Measurements from ENCODE around the gene CLEC16A.

CLEC16A gene

DNA sequence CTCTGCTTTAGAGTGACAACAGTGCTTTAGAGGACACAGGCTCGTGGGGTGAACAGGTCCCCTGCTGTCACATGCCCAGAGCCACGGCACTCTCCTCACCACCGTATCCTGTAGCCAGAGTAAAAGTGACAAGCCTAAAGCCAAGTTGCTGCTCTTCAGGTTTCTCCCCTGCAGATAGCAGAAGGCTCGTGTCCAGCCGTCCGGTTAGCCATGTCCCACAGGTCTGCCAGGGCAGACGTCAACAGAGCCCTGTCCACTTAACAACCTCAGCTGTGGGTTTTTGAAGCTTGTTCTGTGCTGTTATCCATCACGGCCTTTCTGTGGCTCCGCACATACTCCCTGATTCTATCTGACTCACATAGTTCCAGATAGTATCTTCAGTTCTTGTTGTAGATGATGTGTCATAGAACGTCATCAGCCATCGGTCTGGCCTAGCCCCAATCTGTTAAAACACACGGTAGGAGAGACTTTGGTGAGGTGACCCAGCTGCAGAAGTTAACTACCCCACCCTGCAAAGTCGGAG, 211.0 kb downstream of the CLEC16A start:
- DNase-seq (ENCODE audit: extremely low read depth, insufficient read length), result no peak
- Histone ChIP-seq H3K36me3 (ENCODE audit: control insufficient read depth, insufficient read depth, low read length) (no peaks in the 10 kb centered on the region), H3K27me3 (replicated peaks; ENCODE audit: control insufficient read depth, insufficient read depth, low read length) (no peaks in the 10 kb centered on the region), H3K4me3 (replicated peaks; ENCODE audit: low read depth, low read length) (no peak overlapping the region)
- TF ChIP-seq, protein P1, sequence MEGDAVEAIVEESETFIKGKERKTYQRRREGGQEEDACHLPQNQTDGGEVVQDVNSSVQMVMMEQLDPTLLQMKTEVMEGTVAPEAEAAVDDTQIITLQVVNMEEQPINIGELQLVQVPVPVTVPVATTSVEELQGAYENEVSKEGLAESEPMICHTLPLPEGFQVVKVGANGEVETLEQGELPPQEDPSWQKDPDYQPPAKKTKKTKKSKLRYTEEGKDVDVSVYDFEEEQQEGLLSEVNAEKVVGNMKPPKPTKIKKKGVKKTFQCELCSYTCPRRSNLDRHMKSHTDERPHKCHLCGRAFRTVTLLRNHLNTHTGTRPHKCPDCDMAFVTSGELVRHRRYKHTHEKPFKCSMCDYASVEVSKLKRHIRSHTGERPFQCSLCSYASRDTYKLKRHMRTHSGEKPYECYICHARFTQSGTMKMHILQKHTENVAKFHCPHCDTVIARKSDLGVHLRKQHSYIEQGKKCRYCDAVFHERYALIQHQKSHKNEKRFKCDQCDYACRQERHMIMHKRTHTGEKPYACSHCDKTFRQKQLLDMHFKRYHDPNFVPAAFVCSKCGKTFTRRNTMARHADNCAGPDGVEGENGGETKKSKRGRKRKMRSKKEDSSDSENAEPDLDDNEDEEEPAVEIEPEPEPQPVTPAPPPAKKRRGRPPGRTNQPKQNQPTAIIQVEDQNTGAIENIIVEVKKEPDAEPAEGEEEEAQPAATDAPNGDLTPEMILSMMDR (IDR thresholded peaks at IDR 0.05; ENCODE audit: insufficient read depth, low read length, poor library complexity, severe bottlenecking), result no peak

DNA sequence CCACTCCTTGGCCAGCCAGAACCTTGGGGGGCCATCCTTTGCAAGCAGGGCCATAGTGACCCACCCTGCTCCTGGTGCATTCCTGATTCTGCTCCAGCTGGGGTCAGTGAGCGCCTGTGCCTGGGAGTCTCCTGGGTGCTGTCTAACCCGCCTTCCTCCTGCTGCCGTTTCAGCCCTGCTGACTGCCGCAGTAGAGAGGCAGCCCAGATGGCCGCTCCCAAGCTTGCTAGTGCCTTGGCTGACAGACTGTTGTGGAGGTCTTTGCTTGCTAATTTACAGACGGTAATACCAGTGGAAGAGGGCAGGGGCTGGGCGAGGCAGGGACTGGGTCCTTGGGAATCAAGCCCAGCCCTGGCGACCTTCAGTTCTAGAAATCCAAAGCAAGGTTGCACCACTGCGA, 212.0 kb downstream of the CLEC16A start:
- TF ChIP-seq, protein P1 (IDR thresholded peaks at IDR 0.05; ENCODE audit: insufficient read depth, low read length, poor library complexity, severe bottlenecking), result no peak
- H3K36me3 ChIP-seq (ENCODE audit: control insufficient read depth, insufficient read depth, low read length), result no peaks in the 10 kb centered on the region; the same call in 1 of the 2 replicates
- DNase-seq (ENCODE audit: extremely low read depth, insufficient read length), result no peak

DNA sequence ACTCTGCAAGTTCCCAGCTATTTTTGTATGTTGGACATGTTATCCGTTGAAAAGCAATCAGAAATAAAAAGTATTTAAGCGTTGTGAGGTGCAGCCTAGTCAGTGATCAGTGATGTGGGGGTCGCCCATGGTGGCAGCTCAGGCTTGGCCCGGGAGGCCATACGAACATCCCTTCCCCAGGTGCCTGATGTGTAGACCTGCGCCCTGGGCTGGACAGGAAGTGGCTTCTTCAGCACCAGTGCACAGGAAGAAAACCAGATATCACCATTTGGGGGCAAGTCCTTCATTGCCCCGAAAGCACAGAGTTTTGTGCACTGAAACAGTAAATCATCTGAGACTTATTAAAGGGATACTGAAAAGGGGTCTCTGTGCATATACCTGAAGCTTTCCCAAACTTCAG, 212.8 kb downstream of the CLEC16A start:
- Histone ChIP-seq H3K36me3 (ENCODE audit: control insufficient read depth, insufficient read depth, low read length) (no peaks in the 10 kb centered on the region; the same call in 1 of the 2 replicates), H3K27me3 (replicated peaks; ENCODE audit: control insufficient read depth, insufficient read depth, low read length) (no peaks in the 10 kb centered on the region), H3K4me3 (replicated peaks; ENCODE audit: low read depth, low read length) (no peak overlapping the region)
- TF ChIP-seq, protein P1 (IDR thresholded peaks at IDR 0.05; ENCODE audit: insufficient read depth, low read length, poor library complexity, severe bottlenecking), result no peak
- DNase-seq (ENCODE audit: extremely low read depth, insufficient read length), result no peak

More for the DNA sequence above, 212.0 kb downstream of the CLEC16A start:
- Histone ChIP-seq H3K27me3 (replicated peaks; ENCODE audit: control insufficient read depth, insufficient read depth, low read length) (no peaks in the 10 kb centered on the region), H3K4me3 (replicated peaks; ENCODE audit: low read depth, low read length) (no peak overlapping the region)

DNA sequence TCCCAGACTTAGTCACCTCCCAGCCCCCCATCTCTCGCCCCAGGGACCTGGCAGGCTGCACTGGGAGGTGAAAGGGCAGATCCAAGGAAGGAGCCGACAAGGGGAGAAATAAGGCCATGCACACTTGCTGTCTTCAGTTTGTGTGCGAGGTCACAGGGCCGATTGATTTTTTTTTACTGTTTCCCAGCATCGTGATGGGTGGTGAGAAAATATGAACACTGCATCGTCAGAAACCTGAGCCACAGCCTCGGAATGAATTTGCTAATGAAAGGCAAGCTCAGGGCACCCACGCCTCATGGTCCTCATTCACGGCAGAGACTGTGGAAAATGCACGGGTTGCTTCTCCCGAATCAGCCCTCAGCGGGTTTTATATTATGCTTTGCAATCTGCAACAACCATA, 213.7 kb downstream of the CLEC16A start:
- H3K4me3 ChIP-seq (replicated peaks; ENCODE audit: low read depth, low read length), result no peak overlapping the region
- H3K36me3 ChIP-seq (ENCODE audit: control insufficient read depth, insufficient read depth, low read length), result no peaks in the 10 kb centered on the region; the same call in none of the 2 replicates
- no peak for DNase-seq (ENCODE audit: extremely low read depth, insufficient read length)
- H3K27me3 ChIP-seq (replicated peaks; ENCODE audit: control insufficient read depth, insufficient read depth, low read length), result no peaks in the 10 kb centered on the region
- TF ChIP-seq, protein P1 (IDR thresholded peaks at IDR 0.05; ENCODE audit: insufficient read depth, low read length, poor library complexity, severe bottlenecking), result no peak

DNA sequence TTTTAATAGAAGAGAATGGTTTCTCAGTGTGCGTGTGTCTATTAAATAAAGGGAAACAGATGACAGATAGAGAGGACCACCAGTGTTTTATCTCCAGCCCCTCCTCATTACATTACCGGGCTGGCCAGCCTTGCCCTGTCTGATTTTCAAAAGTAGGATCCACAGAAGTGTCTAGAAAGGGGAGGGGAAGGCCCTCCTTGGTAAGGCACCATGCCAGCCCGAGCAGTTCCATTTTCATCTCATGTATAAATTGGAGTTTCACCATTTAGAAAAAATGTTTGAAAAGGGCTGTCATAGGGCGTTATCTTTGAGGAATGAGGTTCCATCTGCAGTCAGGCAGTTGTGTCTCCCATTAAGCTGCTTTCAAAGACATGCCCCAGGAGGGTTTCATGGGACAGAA, 214.9 kb downstream of the CLEC16A start:
- no peaks in the 10 kb centered on the region for H3K27me3 ChIP-seq (replicated peaks; ENCODE audit: control insufficient read depth, insufficient read depth, low read length)
- TF ChIP-seq, protein P1 (IDR thresholded peaks at IDR 0.05; ENCODE audit: insufficient read depth, low read length, poor library complexity, severe bottlenecking), result no peak
- no peaks in the 10 kb centered on the region; the same call in none of the 2 replicates for H3K36me3 ChIP-seq (ENCODE audit: control insufficient read depth, insufficient read depth, low read length)
- no peak for DNase-seq (ENCODE audit: extremely low read depth, insufficient read length)
- H3K4me3 ChIP-seq (replicated peaks; ENCODE audit: low read depth, low read length), result no peak overlapping the region

DNA sequence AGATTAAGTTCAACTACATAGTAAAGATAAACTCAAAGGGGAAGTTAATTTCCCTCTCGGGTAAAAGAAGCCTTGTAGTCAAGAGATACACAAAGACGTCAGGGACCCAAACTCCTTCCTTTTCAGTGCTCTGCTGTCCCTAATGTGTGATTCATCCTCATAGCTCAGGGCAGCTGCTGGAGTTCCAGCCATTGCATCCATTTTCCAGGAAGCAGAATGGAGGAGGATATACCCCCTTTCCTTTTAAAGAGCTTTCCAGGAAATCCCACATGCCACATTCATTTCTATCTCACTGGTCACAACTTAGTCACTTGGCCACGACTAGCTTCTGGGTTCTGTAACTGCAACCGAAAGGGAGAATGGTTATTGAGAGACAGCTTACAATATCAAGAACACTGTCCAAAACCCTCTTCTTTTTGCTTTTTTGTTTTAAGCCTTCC, 216.3 kb downstream of the CLEC16A start:
- H3K36me3 ChIP-seq (ENCODE audit: control insufficient read depth, insufficient read depth, low read length), result no peaks in the 10 kb centered on the region; the same call in none of the 2 replicates
- DNase-seq (ENCODE audit: extremely low read depth, insufficient read length), result no peak
- H3K4me3 ChIP-seq (replicated peaks; ENCODE audit: low read depth, low read length), result no peak overlapping the region
- TF ChIP-seq, protein P1 (IDR thresholded peaks at IDR 0.05; ENCODE audit: insufficient read depth, low read length, poor library complexity, severe bottlenecking), result no peak
- no peaks in the 10 kb centered on the region for H3K27me3 ChIP-seq (replicated peaks; ENCODE audit: control insufficient read depth, insufficient read depth, low read length)

Data from GM06990 (cell line).